Measurements from ENCODE around the gene NANP. TPM values are rescaled to one million over a fixed set of nuclear protein-coding genes. Genes with fewer than 3 reads are reported as not detected.

NANP gene
- total and polyA plus RNA-seq, 2 of the 13 experiments (the other 11 are each of a cell fraction or from before 2014, with no cell fraction given): 8.9 to 21.5 TPM

DNA sequence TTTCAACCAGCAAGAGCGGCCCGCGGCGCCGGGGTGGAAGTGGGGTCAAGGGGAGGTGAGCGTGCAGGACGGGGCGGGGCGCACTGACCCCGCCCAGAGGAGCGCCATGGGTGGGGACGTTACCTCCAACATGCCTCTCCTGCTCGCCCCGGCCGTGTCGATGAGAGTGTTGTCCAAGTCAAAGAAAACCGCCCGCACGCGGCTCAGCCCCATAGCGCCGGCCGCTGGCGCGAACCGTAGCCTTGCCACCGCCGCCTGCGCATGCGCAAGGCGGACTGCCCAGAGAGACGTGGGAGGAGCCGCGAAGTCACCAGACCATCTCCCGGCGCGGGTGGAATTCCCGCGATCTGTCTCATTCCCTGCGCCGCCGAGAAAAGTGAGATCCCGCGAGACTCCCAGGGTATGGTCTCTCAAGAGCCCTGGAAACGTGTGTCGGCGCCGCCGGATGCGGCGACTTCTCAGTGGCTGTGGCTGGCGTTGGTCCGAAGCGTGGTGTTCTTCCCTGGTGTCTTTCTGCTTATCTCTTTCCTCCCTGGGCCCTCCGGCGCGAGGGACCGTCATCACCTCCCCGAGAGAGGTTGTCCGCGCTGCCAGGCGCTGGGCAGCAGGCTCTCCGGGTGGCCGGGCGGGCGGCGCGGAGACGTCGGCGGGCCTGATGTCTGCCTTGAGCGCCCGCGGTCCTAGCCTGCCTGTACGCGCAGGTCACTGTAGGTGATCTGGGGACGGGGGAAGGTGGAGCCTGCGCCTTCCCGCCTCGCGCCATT, at the start of gene NANP (continued):
- TF ChIP-seq, protein P1, sequence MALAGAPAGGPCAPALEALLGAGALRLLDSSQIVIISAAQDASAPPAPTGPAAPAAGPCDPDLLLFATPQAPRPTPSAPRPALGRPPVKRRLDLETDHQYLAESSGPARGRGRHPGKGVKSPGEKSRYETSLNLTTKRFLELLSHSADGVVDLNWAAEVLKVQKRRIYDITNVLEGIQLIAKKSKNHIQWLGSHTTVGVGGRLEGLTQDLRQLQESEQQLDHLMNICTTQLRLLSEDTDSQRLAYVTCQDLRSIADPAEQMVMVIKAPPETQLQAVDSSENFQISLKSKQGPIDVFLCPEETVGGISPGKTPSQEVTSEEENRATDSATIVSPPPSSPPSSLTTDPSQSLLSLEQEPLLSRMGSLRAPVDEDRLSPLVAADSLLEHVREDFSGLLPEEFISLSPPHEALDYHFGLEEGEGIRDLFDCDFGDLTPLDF (CRISPR knock-in tag; IDR thresholded peaks at IDR 0.05): peak; percentile 95
- peak; percentile 97 for TF ChIP-seq KLF15 (CRISPR knock-in tag; IDR thresholded peaks at IDR 0.05; ENCODE audit: borderline replicate concordance)
- no peak for TF ChIP-seq RAD51 (IDR thresholded peaks at IDR 0.05; ENCODE audit: borderline replicate concordance)
- peak; percentile 43 for TF ChIP-seq ESRRA (CRISPR knock-in tag; IDR thresholded peaks at IDR 0.05; ENCODE audit: low read depth)
- TF ChIP-seq ZNF354B (CRISPR knock-in tag; IDR thresholded peaks at IDR 0.05): peak; percentile 58; the same call in 1 of the 2 replicates
- TF ChIP-seq, protein P2, sequence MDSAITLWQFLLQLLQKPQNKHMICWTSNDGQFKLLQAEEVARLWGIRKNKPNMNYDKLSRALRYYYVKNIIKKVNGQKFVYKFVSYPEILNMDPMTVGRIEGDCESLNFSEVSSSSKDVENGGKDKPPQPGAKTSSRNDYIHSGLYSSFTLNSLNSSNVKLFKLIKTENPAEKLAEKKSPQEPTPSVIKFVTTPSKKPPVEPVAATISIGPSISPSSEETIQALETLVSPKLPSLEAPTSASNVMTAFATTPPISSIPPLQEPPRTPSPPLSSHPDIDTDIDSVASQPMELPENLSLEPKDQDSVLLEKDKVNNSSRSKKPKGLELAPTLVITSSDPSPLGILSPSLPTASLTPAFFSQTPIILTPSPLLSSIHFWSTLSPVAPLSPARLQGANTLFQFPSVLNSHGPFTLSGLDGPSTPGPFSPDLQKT (CRISPR knock-in tag; IDR thresholded peaks at IDR 0.05; ENCODE audit: borderline replicate concordance): 0 out of 2 replicates have a peak, but pooled peaks have one; percentile 53
- TF ChIP-seq ZNF75D (CRISPR knock-in tag; IDR thresholded peaks at IDR 0.05; ENCODE audit: borderline replicate concordance): peak; percentile 95; the same call in 1 of the 2 replicates
- peak; percentile 83; the same call in 1 of the 2 replicates for TF ChIP-seq MTA1 (CRISPR knock-in tag; IDR thresholded peaks at IDR 0.05; ENCODE audit: borderline replicate concordance)
- peak; percentile 80 for TF ChIP-seq IKZF4 (CRISPR knock-in tag; IDR thresholded peaks at IDR 0.05; ENCODE audit: borderline replicate concordance, low read depth, not compliant biosample characterization)
- peak; percentile 86 for TF ChIP-seq HDAC2 (CRISPR knock-in tag; IDR thresholded peaks at IDR 0.05)
- TF ChIP-seq, protein P3, sequence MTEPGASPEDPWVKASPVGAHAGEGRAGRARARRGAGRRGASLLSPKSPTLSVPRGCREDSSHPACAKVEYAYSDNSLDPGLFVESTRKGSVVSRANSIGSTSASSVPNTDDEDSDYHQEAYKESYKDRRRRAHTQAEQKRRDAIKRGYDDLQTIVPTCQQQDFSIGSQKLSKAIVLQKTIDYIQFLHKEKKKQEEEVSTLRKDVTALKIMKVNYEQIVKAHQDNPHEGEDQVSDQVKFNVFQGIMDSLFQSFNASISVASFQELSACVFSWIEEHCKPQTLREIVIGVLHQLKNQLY (CRISPR knock-in tag; IDR thresholded peaks at IDR 0.05): peak; percentile 13; the same call in 1 of the 2 replicates
- TF ChIP-seq PLRG1 (conservative IDR thresholded peaks at IDR 0.05): no peak
- TF ChIP-seq EED (CRISPR knock-in tag; IDR thresholded peaks at IDR 0.05): peak; percentile 100
- no peak for TF ChIP-seq ADNP (CRISPR knock-in tag; IDR thresholded peaks at IDR 0.05)
- TF ChIP-seq, protein P4, sequence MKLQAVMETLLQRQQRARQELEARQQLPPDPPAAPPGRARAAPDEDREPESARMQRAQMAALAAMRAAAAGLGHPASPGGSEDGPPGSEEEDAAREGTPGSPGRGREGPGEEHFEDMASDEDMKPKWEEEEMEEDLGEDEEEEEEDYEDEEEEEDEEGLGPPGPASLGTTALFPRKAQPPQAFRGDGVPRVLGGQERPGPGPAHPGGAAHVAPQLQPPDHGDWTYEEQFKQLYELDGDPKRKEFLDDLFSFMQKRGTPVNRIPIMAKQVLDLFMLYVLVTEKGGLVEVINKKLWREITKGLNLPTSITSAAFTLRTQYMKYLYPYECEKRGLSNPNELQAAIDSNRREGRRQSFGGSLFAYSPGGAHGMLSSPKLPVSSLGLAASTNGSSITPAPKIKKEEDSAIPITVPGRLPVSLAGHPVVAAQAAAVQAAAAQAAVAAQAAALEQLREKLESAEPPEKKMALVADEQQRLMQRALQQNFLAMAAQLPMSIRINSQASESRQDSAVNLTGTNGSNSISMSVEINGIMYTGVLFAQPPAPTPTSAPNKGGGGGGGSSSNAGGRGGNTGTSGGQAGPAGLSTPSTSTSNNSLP (IDR thresholded peaks at IDR 0.05; ENCODE audit: low read depth, low read length): no peak
- TF ChIP-seq, protein P5, sequence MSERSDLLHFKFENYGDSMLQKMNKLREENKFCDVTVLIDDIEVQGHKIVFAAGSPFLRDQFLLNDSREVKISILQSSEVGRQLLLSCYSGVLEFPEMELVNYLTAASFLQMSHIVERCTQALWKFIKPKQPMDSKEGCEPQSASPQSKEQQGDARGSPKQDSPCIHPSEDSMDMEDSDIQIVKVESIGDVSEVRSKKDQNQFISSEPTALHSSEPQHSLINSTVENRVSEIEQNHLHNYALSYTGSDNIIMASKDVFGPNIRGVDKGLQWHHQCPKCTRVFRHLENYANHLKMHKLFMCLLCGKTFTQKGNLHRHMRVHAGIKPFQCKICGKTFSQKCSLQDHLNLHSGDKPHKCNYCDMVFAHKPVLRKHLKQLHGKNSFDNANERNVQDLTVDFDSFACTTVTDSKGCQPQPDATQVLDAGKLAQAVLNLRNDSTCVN (CRISPR knock-in tag; IDR thresholded peaks at IDR 0.05; ENCODE audit: borderline replicate concordance): peak; percentile 79
- peak; percentile 67 for TF ChIP-seq PAWR (CRISPR knock-in tag; IDR thresholded peaks at IDR 0.05; ENCODE audit: borderline replicate concordance)
- peak; percentile 95 for TF ChIP-seq ZNF780A (CRISPR knock-in tag; IDR thresholded peaks at IDR 0.05)
- TF ChIP-seq POLR2G (IDR thresholded peaks at IDR 0.05; ENCODE audit: low read depth, low read length): peak; percentile 99
- TF ChIP-seq SP2 (CRISPR knock-in tag; IDR thresholded peaks at IDR 0.05): peak; percentile 15; the same call in 1 of the 2 replicates
- TF ChIP-seq PHF20 (CRISPR knock-in tag; IDR thresholded peaks at IDR 0.05): peak; percentile 87
- TF ChIP-seq ISL2 (CRISPR knock-in tag; IDR thresholded peaks at IDR 0.05): peak; percentile 88

Data from HepG2 (cell line).